ENCODE measurements around the gene CACNA2D3.

CACNA2D3 gene

DNA sequence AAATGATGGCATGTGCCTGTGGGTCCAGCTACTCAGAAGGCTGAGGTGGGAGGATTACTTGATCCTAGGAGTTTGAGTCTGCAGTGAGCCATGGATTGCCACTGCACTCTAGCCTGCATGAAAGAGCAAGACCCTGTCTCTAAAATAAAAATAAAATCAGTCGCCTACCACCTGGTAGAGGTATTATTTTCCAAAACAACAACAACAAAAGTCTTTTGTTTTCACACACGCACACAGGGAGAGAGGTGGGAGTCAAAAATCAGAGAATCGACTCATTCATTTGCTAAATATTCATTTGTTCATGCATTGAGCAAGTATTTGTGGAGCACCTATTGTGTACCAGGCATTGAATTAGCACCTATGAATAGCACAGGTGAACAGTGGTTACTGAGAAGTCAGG, 587.4 kb downstream of the CACNA2D3 start:
- TF ChIP-seq, protein P1, sequence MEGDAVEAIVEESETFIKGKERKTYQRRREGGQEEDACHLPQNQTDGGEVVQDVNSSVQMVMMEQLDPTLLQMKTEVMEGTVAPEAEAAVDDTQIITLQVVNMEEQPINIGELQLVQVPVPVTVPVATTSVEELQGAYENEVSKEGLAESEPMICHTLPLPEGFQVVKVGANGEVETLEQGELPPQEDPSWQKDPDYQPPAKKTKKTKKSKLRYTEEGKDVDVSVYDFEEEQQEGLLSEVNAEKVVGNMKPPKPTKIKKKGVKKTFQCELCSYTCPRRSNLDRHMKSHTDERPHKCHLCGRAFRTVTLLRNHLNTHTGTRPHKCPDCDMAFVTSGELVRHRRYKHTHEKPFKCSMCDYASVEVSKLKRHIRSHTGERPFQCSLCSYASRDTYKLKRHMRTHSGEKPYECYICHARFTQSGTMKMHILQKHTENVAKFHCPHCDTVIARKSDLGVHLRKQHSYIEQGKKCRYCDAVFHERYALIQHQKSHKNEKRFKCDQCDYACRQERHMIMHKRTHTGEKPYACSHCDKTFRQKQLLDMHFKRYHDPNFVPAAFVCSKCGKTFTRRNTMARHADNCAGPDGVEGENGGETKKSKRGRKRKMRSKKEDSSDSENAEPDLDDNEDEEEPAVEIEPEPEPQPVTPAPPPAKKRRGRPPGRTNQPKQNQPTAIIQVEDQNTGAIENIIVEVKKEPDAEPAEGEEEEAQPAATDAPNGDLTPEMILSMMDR (IDR thresholded peaks at IDR 0.05; ENCODE audit: insufficient read depth, low read depth, low read length, missing control alignments): no peak
- H3K4me3 ChIP-seq (ENCODE audit: low read depth, low read length): no peak overlapping the region
- DNase-seq (ENCODE audit: low read depth): no peak

DNA sequence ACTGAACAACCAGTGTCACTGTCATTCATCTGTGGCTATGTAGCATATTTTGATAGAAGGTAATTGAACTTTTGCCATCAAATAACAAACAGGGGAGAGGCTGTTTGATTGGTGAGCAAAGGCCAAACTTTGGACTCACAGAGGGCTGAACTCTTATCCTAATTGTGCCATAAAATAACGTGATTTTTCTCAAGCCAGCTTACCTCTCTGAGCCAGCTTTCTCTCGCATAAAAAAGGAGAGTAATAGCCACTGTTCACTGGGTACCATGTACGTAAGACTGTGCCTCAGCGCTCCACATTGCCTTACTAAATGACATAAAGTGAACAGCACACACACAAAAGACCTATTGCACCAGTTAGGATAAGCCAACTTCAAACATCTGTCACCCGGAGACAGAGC, 588.6 kb downstream of the CACNA2D3 start:
- H3K4me3 ChIP-seq (ENCODE audit: low read depth, low read length): no peak overlapping the region
- DNase-seq (ENCODE audit: low read depth): no peak
- TF ChIP-seq, protein P1 (IDR thresholded peaks at IDR 0.05; ENCODE audit: insufficient read depth, low read depth, low read length, missing control alignments): no peak

DNA sequence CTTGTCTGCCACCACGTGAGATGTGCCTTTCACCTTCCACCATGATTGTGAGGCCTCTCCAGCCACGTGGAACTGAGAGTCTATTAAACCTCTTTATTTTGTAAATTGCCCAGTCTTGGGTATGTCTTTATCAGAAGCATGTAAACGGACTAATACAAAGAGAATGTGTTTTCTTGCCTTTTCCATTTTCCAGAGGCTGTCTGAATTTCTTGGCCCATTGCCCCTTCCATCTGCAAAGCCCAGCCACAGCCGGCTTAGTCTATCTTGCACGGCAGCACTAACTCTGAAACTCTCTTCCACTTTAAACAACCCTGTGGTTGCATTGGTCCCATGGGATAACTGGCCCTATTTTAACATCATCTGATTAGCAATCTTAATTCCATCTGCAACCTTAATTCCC, 590.2 kb downstream of the CACNA2D3 start:
- no peak overlapping the region for H3K4me3 ChIP-seq (ENCODE audit: low read depth, low read length)
- TF ChIP-seq, protein P1 (IDR thresholded peaks at IDR 0.05; ENCODE audit: insufficient read depth, low read depth, low read length, missing control alignments): no peak
- DNase-seq (ENCODE audit: low read depth): no peak

DNA sequence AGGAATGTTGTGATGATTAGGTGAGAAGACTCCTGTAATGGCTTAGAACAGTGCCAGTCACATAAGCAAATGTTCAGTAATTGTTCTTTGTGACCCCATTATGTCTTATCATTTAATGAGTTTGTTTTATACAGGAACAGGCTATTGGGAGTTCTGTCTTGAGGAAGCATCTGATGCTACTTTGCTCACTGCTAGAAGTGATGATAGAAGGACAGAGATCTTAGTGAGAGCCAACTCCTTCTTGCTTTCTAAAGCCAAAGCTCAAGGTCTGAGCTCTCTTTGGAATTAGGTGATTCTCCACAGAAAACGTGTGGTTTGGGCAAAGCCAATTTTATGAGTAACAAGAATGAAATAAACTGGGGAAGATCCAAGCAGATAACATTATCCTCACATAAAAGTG, 590.7 kb downstream of the CACNA2D3 start:
- no peak for DNase-seq (ENCODE audit: low read depth)
- no peak overlapping the region for H3K4me3 ChIP-seq (ENCODE audit: low read depth, low read length)
- TF ChIP-seq, protein P1 (IDR thresholded peaks at IDR 0.05; ENCODE audit: insufficient read depth, low read depth, low read length, missing control alignments): no peak

DNA sequence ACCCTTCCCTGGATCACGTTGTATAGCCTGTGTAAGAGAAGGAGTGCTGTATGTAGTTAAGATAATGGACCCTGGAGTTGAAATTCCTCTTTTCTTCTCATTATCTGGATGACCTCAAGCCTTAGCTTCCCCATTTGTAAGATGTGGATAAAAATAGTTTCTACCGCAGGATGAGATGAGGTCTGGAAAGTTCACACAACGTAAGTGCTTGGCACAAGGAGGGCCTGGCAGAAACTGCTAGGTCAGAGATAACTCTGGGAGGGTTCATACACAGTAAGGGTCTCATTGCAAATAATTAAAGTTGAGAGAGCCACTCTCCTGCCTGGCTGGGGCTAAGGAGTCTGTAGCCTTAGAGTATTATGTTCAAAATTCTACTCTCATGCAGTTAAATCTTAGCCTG, 591.1 kb downstream of the CACNA2D3 start:
- DNase-seq (ENCODE audit: low read depth): no peak
- H3K4me3 ChIP-seq (ENCODE audit: low read depth, low read length): no peak overlapping the region
- TF ChIP-seq, protein P1 (IDR thresholded peaks at IDR 0.05; ENCODE audit: insufficient read depth, low read depth, low read length, missing control alignments): no peak

DNA sequence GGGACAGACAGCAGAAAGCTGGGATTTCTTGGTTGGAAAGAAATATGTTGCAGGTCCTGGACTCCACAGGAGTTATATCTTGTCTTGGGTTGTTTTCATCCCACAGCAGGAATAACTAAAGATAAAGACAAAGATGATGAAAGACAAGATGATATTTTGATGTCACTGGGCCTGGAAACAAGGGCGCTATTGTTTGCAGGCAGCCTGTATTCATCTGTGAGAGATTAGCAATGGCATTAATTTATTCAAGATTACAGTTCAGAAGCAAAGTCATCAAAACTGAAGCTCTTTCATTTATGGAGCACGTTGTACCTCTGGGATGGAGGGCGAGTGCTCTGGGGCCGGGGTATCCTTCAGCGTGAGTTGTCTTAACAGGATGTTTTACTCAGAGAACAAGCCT, 591.7 kb downstream of the CACNA2D3 start:
- DNase-seq (ENCODE audit: low read depth): no peak
- no peak overlapping the region for H3K4me3 ChIP-seq (ENCODE audit: low read depth, low read length)
- TF ChIP-seq, protein P1 (IDR thresholded peaks at IDR 0.05; ENCODE audit: insufficient read depth, low read depth, low read length, missing control alignments): no peak

DNA sequence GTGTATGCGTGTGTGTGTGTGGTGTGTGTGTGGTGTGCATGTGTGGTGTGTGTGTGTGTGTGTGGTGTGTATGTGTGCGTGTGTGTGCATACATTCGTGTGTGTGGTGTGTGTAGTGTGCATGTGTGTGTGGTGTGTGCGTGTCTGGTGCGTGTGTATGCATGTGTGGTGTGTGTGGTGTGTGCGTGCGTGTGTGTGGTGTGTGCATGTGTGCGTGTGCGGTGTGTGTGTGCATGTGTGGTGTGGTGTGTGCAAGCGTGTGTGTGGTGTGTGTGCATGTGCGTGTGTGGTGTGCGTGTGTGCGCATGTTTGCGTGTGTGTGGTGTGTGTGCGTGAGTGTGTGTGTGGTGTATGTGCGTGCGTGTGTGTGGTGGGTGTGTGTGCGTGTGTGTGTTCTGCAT, 595.2 kb downstream of the CACNA2D3 start:
- H3K4me3 ChIP-seq (ENCODE audit: low read depth, low read length): no peak overlapping the region
- TF ChIP-seq, protein P1 (IDR thresholded peaks at IDR 0.05; ENCODE audit: insufficient read depth, low read depth, low read length, missing control alignments): no peak
- DNase-seq (ENCODE audit: low read depth): no peak
